Measurements from ENCODE around the gene MED19.

- TF ChIP-seq, protein P1, sequence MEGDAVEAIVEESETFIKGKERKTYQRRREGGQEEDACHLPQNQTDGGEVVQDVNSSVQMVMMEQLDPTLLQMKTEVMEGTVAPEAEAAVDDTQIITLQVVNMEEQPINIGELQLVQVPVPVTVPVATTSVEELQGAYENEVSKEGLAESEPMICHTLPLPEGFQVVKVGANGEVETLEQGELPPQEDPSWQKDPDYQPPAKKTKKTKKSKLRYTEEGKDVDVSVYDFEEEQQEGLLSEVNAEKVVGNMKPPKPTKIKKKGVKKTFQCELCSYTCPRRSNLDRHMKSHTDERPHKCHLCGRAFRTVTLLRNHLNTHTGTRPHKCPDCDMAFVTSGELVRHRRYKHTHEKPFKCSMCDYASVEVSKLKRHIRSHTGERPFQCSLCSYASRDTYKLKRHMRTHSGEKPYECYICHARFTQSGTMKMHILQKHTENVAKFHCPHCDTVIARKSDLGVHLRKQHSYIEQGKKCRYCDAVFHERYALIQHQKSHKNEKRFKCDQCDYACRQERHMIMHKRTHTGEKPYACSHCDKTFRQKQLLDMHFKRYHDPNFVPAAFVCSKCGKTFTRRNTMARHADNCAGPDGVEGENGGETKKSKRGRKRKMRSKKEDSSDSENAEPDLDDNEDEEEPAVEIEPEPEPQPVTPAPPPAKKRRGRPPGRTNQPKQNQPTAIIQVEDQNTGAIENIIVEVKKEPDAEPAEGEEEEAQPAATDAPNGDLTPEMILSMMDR (conservative IDR thresholded peaks at IDR 0.05 in 1 of 2, IDR thresholded peaks at IDR 0.05 in 1 of 2; ENCODE audit: low read depth in 1 of 2, low read length in 2 of 2) = no peak
- no peak for TF ChIP-seq EZH2 (IDR thresholded peaks at IDR 0.05; ENCODE audit: low read length, missing control alignments)
Measured at GRCh38 chr11:57668434-57668782, 43.6 kb downstream of the MED19 start.

Measured in fibroblast of lung (primary cell).